Motor neuron (in vitro differentiated cells): Measurements from ENCODE around the gene MPZL3. TPM values are rescaled to one million over a fixed set of nuclear protein-coding genes. Genes with fewer than 3 reads are reported as not detected.

Source experiments
- ATAC-seq, 8 experiments: fragments of 200-7000 bp; cut with Tn5 transposase; replicated peaks in 6 of 8; 2 replicates each; pipeline ENCODE4 v1.8.0; 2021; ENCODE audit warnings: mild to moderate bottlenecking in 8 of 8, moderate library complexity in 8 of 8
- H3K27ac ChIP-seq, 2 donors: fragments of 250-450 bp; sonication (Bioruptor Pico); 2 replicates each; pipeline ENCODE4 v1.9.0; 2021; ENCODE audit warnings: antibody characterized with exemption in 2 of 2, mild to moderate bottlenecking in 2 of 2, moderate library complexity in 1 of 2
- H3K4me1 ChIP-seq, 2 donors: fragments of 250-450 bp; sonication (Bioruptor Pico); replicated peaks in 1 of 2; 2 replicates each; pipeline ENCODE4 v1.6.1; 2021; ENCODE audit warnings: antibody characterized with exemption in 2 of 2, mild to moderate bottlenecking in 2 of 2, moderate library complexity in 1 of 2
- H3K4me3 ChIP-seq, 5 donors: fragments of 250-450 bp; sonication (Bioruptor Pico); 2 replicates each; pipeline ENCODE4 v1.9.0; 2021; ENCODE audit warnings: antibody characterized with exemption in 5 of 5, mild to moderate bottlenecking in 5 of 5, moderate library complexity in 4 of 5
- WGBS, 10 experiments: fragments of 450-650 bp; shearing (Covaris generic); methylation state at CpG; one replicate each; pipeline ENCODE4 v1.0.0; 2022; 5-methylcytosine and 5-hydroxymethylcytosine counted together
- in situ Hi-C, 9 experiments: fragments of 400-800 bp; cut with MboI; loops; one replicate each; pipeline ENCODE4 v1.15.0; 2021; ENCODE audit warnings: low sequenced_read_pairs in 9 of 9, low pct_unique_long_range_greater_than_20kb in 2 of 9; ENCODE audit not compliant: unreplicated experiment in 9 of 9
- total RNA-seq, 8 experiments: library from RNA; unstranded; fragments of 300-600 nt; gene quantifications; 2 replicates each; pipeline versions ENCODE4 v1.2.3 to v1.2.4, GENCODE V29; 2022

The MPZL3 gene
- 1 to 10 TPM in 3 of 8 experiments, under 1 TPM in 3, not detected in 2; 0.08 to 6.2 (median 0.75) TPM for total RNA-seq

- in situ Hi-C loops = no loop called here
- 7 to 100% (median 49%) methylated on average over 3 to 16 of the region's 33 CpGs for WGBS, 10 experiments
- Histone ChIP-seq H3K4me1 (no peaks in the 10 kb centered on the region), H3K27ac (no peak within 1 kb of the TSS), H3K4me3 (peak within 1 kb of the TSS in 2 of 5 donors; percentile 19 to 36)
- peak in 4 of 8 experiments; percentile 78 to 95 (median 85) for ATAC-seq
Observed at GRCh38 chr11:118251858-118252652, at the start of gene MPZL3. MPZL3 (minus strand) TSS chr11:118252365; CDS start chr11:118252294, 71 bp downstream.

- no peaks in the 10 kb centered on the region for H3K4me1 ChIP-seq
- H3K27ac ChIP-seq = no peak overlapping the region
- 4 to 70% (median 53%) methylated on average over 1 to 7 of the region's 8 CpGs; no CpG with 5 or more reads in 2 of the 10 experiments for WGBS, 10 experiments
- in situ Hi-C loops = no loop called here
- no peak for ATAC-seq
- H3K4me3 ChIP-seq = no peak overlapping the region
Observed at GRCh38 chr11:118301600-118302195, 49.5 kb upstream of the MPZL3 start.

GRCh38 chr11:118295815-118296454, 43.8 kb upstream of the MPZL3 start:
- in situ Hi-C loops = no loop called here
- peak in 2 of 8 experiments; percentile 5 to 7 for ATAC-seq
- 13 to 44% (median 19%) methylated on average over 1 to 2 of the region's 3 CpGs; no CpG with 5 or more reads in 4 of the 10 experiments for WGBS, 10 experiments
- Histone ChIP-seq H3K4me1 (no peaks in the 10 kb centered on the region), H3K4me3 (no peak overlapping the region), H3K27ac (no peak overlapping the region)

GRCh38 chr11:118295199-118295598, 43.0 kb upstream of the MPZL3 start:
- H3K27ac ChIP-seq = no peak overlapping the region
- ATAC-seq = no peak
- no peaks in the 10 kb centered on the region for H3K4me1 ChIP-seq
- 20 to 88% (median 42%) methylated on average over 1 to 5 of the region's 5 CpGs; no CpG with 5 or more reads in 1 of the 10 experiments for WGBS, 10 experiments
- in situ Hi-C loops = no loop called here
- H3K4me3 ChIP-seq = no peak overlapping the region

- 21 to 100% (median 69%) methylated on average over 1 to 2 of the region's 2 CpGs for WGBS, 10 experiments
- ATAC-seq = no peak
- H3K27ac ChIP-seq = no peak overlapping the region
- no peak overlapping the region for H3K4me3 ChIP-seq
- no peaks in the 10 kb centered on the region for H3K4me1 ChIP-seq
- in situ Hi-C loops = no loop called here
Observed at GRCh38 chr11:118294053-118294452, 41.9 kb upstream of the MPZL3 start.

- in situ Hi-C loops = no loop called here
Observed at GRCh38 chr11:118291477-118292135, 39.4 kb upstream of the MPZL3 start.

GRCh38 chr11:118290923-118291322, 38.8 kb upstream of the MPZL3 start:
- no peak overlapping the region for H3K4me3 ChIP-seq
- H3K4me1 ChIP-seq = no peaks in the 10 kb centered on the region
- in situ Hi-C loops = no loop called here
- WGBS, 10 experiments = 18 to 67% (median 26%) methylated on average over 2 to 9 of the region's 9 CpGs; no CpG with 5 or more reads in 2 of the 10 experiments
- no peak overlapping the region for H3K27ac ChIP-seq
- ATAC-seq = peak in 2 of 8 experiments; percentile 45 to 51

More at GRCh38 chr11:118291477-118292135, 39.4 kb upstream of the MPZL3 start:
- H3K27ac ChIP-seq = no peak overlapping the region
- peak in 4 of 8 experiments; percentile 19 to 89 (median 62) for ATAC-seq
- WGBS, 10 experiments = 9 to 85% (median 60%) methylated on average over 1 to 9 of the region's 9 CpGs; no CpG with 5 or more reads in 1 of the 10 experiments
- H3K4me1 ChIP-seq = no peaks in the 10 kb centered on the region
- no peak overlapping the region for H3K4me3 ChIP-seq

GRCh38 chr11:118289401-118289800, 37.2 kb upstream of the MPZL3 start:
- H3K4me3 ChIP-seq = no peak overlapping the region
- H3K27ac ChIP-seq = no peak overlapping the region
- in situ Hi-C loops = no loop called here
- no peak for ATAC-seq
- no peaks in the 10 kb centered on the region for H3K4me1 ChIP-seq

- H3K27ac ChIP-seq = no peak overlapping the region
- no peak for ATAC-seq
- WGBS, 10 experiments = 43 to 100% (median 87%) methylated on average over 1 of the region's 1 CpG; no CpG with 5 or more reads in 6 of the 10 experiments
- no peak overlapping the region for H3K4me3 ChIP-seq
- in situ Hi-C loops = no loop called here
- H3K4me1 ChIP-seq = no peaks in the 10 kb centered on the region
Observed at GRCh38 chr11:118287006-118287405, 34.8 kb upstream of the MPZL3 start.

GRCh38 chr11:118286545-118286944, 34.4 kb upstream of the MPZL3 start:
- 20 to 93% (median 60%) methylated on average over 1 to 2 of the region's 2 CpGs; no CpG with 5 or more reads in 3 of the 10 experiments for WGBS, 10 experiments
- H3K4me1 ChIP-seq = no peaks in the 10 kb centered on the region

GRCh38 chr11:118283756-118284350, 31.7 kb upstream of the MPZL3 start:
- WGBS, 10 experiments = 8 to 90% (median 61%) methylated on average over 1 to 4 of the region's 4 CpGs
- in situ Hi-C loops = no loop called here

More at GRCh38 chr11:118286545-118286944, 34.4 kb upstream of the MPZL3 start:
- Histone ChIP-seq H3K27ac (no peak overlapping the region), H3K4me3 (no peak overlapping the region)
- ATAC-seq = no peak
- in situ Hi-C loops = no loop called here

GRCh38 chr11:118283037-118283636, 31.0 kb upstream of the MPZL3 start:
- ATAC-seq = no peak
- no peak overlapping the region for H3K4me3 ChIP-seq
- H3K27ac ChIP-seq = no peak overlapping the region
- no peaks in the 10 kb centered on the region for H3K4me1 ChIP-seq
- 20 to 100% (median 58%) methylated on average over 1 to 5 of the region's 5 CpGs; no CpG with 5 or more reads in 1 of the 10 experiments for WGBS, 10 experiments
- in situ Hi-C loops = no loop called here

More at GRCh38 chr11:118283756-118284350, 31.7 kb upstream of the MPZL3 start:
- ATAC-seq = no peak
- no peak overlapping the region for H3K27ac ChIP-seq
- H3K4me1 ChIP-seq = no peaks in the 10 kb centered on the region
- no peak overlapping the region for H3K4me3 ChIP-seq
